Transverse colon (tissue), 4 donors: ENCODE measurements around the gene NT5DC3.

Experiments used
- CTCF ChIP-seq, 5 experiments: fragments of 200-600 bp in 3 of 5; fragments of 450-650 bp in 2 of 5; sonication (generic) in 3 of 5; IDR thresholded peaks; 1 replicate in 2 of 5; 2 replicates in 3 of 5; pipeline ENCODE4 v1.5.1; 2016 to 2017; ENCODE audit warnings: antibody characterized with exemption in 5 of 5, inconsistent platforms in 3 of 5, mild to moderate bottlenecking in 2 of 5, moderate library complexity in 1 of 5
- POLR2A ChIP-seq: fragments of 450-650 bp; IDR thresholded peaks from one replicate; pipeline ENCODE4 v1.6.1; 2016; ENCODE audit warnings: antibody characterized with exemption, mild to moderate bottlenecking, moderate library complexity
- POLR2AphosphoS5 ChIP-seq, 3 donors: sonication (generic); formaldehyde crosslinking; IDR thresholded peaks; one replicate each; pipeline ENCODE4 v1.6.1; 2016; ENCODE audit warnings: antibody characterized with exemption in 3 of 3

- TF ChIP-seq POLR2A (no peak), CTCF (IDR thresholded peaks at IDR 0.05) (no peak), POLR2AphosphoS5 (IDR thresholded peaks at IDR 0.05) (no peak)
Observed at GRCh38 chr12:103799504-103799856, 41.6 kb downstream of the NT5DC3 start.
